GM12878 (cell line): ENCODE results near the gene CLPTM1L. TPM values are rescaled to one million over a fixed set of nuclear protein-coding genes. Genes with fewer than 3 reads are reported as not detected.

Source experiments
- ATAC-seq: fragments of 200-7000 bp; cut with Tn5 transposase; 3 replicates; pipeline ENCODE4 v1.9.1; 2020; ENCODE audit warnings: mild to moderate bottlenecking, moderate library complexity
- BruUV-seq: library from RNA; stranded (reverse); fragments of 400-500 nt; replicated peaks from 2 replicates; lab custom pipeline; 2021; lab: Mats Ljungman, UMichigan
- CTCF ChIA-PET: fragments of 300-600 bp; sonication (Branson Sonifier 250); formaldehyde crosslinking; extraction: SDS; loops from one replicate; lab custom pipeline; 2021; ENCODE audit warnings: inconsistent platforms; lab: Yijun Ruan, JAX
- POLR2A ChIA-PET: fragments of 350-600 bp; formaldehyde crosslinking; extraction: SDS; loops from one replicate; lab custom pipeline; 2021; ENCODE audit warnings: inconsistent platforms; lab: Charles Lee
- RAD21 ChIA-PET: fragments of 300-600 bp; sonication (Branson Sonifier 250); formaldehyde crosslinking; loops from one replicate; lab custom pipeline; 2023; ENCODE audit warnings: antibody characterized with exemption; ENCODE audit not compliant: unreplicated experiment; lab: Charles Lee
- SMC1A ChIA-PET: fragments of 300-600 bp; sonication (Branson Sonifier 250); formaldehyde crosslinking; loops from one replicate; lab custom pipeline; 2023; ENCODE audit not compliant: unreplicated experiment, uncharacterized antibody; lab: Charles Lee
- DNase-seq: peaks from one replicate; pipeline ENCODE4 v3.0.0-alpha.2; 2011; ENCODE audit warnings: low read depth, low spot score
- FAIRE-seq: peaks from 3 replicates; lab custom pipeline; 2011; peaks lifted over from hg19 to GRCh38; lab: Jason Lieb, UNC
- H2AFZ ChIP-seq: 2 replicates; pipeline ENCODE4 v1.6.0; 2011; ENCODE audit warnings: low read depth, low read length, control low read depth; ENCODE audit not compliant: control insufficient read depth
- H3K27ac ChIP-seq: 2 replicates; pipeline ENCODE4 v1.5.1; 2011; ENCODE audit warnings: control low read depth; ENCODE audit not compliant: control insufficient read depth, insufficient read depth
- H3K27me3 ChIP-seq, 2 experiments: replicated peaks in 1 of 2; 2 replicates each; pipeline versions ENCODE4 v1.6.0 to v1.6.1; 2011; ENCODE audit warnings: low read length in 1 of 2; ENCODE audit not compliant: control insufficient read depth in 2 of 2, insufficient read depth in 2 of 2
- H3K36me3 ChIP-seq, 2 experiments: 2 replicates each; pipeline ENCODE4 v1.5.1; 2011; ENCODE audit warnings: low read length in 1 of 2; ENCODE audit not compliant: control insufficient read depth in 2 of 2, insufficient read depth in 2 of 2
- H3K4me1 ChIP-seq: 2 replicates; pipeline ENCODE4 v1.6.1; 2011; ENCODE audit warnings: mild to moderate bottlenecking, low read length, moderate library complexity, mixed read lengths; ENCODE audit not compliant: control insufficient read depth, insufficient read depth
- H3K4me2 ChIP-seq: 2 replicates; pipeline ENCODE4 v1.6.0; 2011; ENCODE audit warnings: control low read depth; ENCODE audit not compliant: control insufficient read depth, insufficient read depth
- H3K4me3 ChIP-seq: fragments of 200-600 bp; sonication (generic); 2 replicates; pipeline ENCODE4 v1.5.1; 2016
- H3K79me2 ChIP-seq: 2 replicates; pipeline ENCODE4 v1.6.0; 2011; ENCODE audit warnings: low read length; ENCODE audit not compliant: control insufficient read depth, insufficient read depth
- H3K9ac ChIP-seq: 2 replicates; pipeline ENCODE4 v1.8.0; 2011; ENCODE audit warnings: low read length, control low read depth, mixed read lengths; ENCODE audit not compliant: control insufficient read depth, insufficient read depth
- H3K9me3 ChIP-seq: replicated peaks from 3 replicates; pipeline ENCODE4 v1.5.1; 2011; ENCODE audit warnings: mild to moderate bottlenecking, low read length; ENCODE audit not compliant: control insufficient read depth, insufficient read depth
- H4K20me1 ChIP-seq: 2 replicates; pipeline ENCODE4 v1.6.0; 2011; ENCODE audit not compliant: control insufficient read depth, insufficient read depth
- BHLHE40 ChIP-seq, 2 experiments: fragments of 450-650 bp in 1 of 2; IDR thresholded peaks; 2 replicates each; pipeline ENCODE4 v1.6.1; 2011 to 2017; ENCODE audit warnings: low read depth in 2 of 2, borderline replicate concordance in 1 of 2, improper control_type of control experiment in 1 of 2, low read length in 1 of 2, mild to moderate bottlenecking in 1 of 2
- NFYA ChIP-seq: IDR thresholded peaks from 2 replicates; pipeline ENCODE4 v1.6.1; 2011; ENCODE audit warnings: low read depth, mild to moderate bottlenecking, low read length, improper control_type of control experiment, borderline replicate concordance
- NKRF ChIP-seq: fragments of 450-650 bp; conservative IDR thresholded peaks from 2 replicates; pipeline ENCODE4 v1.6.1; 2017; ENCODE audit warnings: mild to moderate bottlenecking, moderate library complexity
- WGBS: methylation state at CpG from one replicate; pipeline ENCODE4 v1.1.6; 2016; ENCODE audit warnings: low lambda C conversion rate; ENCODE audit not compliant: insufficient replicate concordance, insufficient coverage; ENCODE audit errors: missing lambda C conversion rate; 5-methylcytosine and 5-hydroxymethylcytosine counted together
- in situ Hi-C: fragments of 300-500 bp; cut with MboI; formaldehyde crosslinking; loops from 9 replicates; pipeline ENCODE4 v1.14.3; 2018; ENCODE audit warnings: mixed read lengths
- intact Hi-C: fragments of 100-400 bp; cut with micrococcal nuclease; formaldehyde crosslinking; loops from one replicate; pipeline ENCODE4 v1.14.2; 2022; ENCODE audit not compliant: unreplicated experiment
- polyA plus RNA-seq, 11 experiments: library from polyadenylated mRNA; depleted of rRNA in 4 of 11; unstranded in 6 of 11; stranded (reverse) in 5 of 11; fragments of >200 nt; fragmentation: Nextera tagmentation in 4 of 11; fragmentation: Illumina TruSeq in 1 of 11; extraction: Ambion mirVana in 4 of 11; extraction: Trizol in 1 of 11; gene quantifications; 1 replicate in 1 of 11; 2 replicates in 10 of 11; pipeline versions ENCODE4 v1.2.1 to v1.2.3, GENCODE V29; 2011 to 2016; ENCODE audit warnings: inconsistent platforms in 2 of 11, missing spikeins in 2 of 11, low read depth in 1 of 11
- total RNA-seq, 4 experiments: library from RNA; depleted of rRNA in 3 of 4; stranded (reverse); fragments of >200 nt in 3 of 4; fragmentation: Illumina TruSeq in 1 of 4; extraction: Trizol in 1 of 4; gene quantifications; 2 replicates each; pipeline versions ENCODE4 v1.2.1 to v1.2.3, GENCODE V29; 2013 to 2021

Gene CLPTM1L
- total and polyA plus RNA-seq, 10 of the 15 experiments (the other 5 are each of a cell fraction or from before 2014, with no cell fraction given), result 2.9 to 278 (median 135) TPM

DNA sequence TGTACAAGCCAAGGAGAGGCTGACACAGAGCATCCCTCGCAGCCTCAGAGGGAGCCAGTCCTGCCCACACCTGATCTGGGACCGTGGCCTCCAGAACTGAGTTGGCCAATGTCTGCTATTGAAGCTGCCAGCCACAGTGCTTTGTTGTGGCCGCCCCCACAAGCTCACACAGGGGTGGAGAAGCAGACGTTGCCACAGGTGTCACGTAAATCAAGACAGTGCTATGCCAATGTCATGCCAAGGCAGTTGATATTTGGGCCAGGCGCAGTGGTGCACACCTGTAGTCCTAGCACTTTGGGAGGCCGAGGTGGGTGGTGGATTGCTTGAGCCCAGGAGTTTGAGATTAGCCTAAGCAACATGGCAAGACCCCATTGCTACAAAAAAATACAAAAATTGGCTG is 32.7 kb downstream of the CLPTM1L start:
- H3K36me3 ChIP-seq, result no peaks in the 10 kb centered on the region
- WGBS, result 62% methylated on average over 7 of the region's 7 CpGs
- no peaks in the 10 kb centered on the region for H3K27me3 ChIP-seq
- DNase-seq, result no peak
- H2AFZ ChIP-seq, result no peak overlapping the region
- ATAC-seq, result no peak
- POLR2A ChIA-PET, result interaction anchor here (1.3 to 1.9 kb wide), 3 partner anchors 9 to 30 kb away, joined by 4 to 9 read pairs (median 6); partner anchors contain the start of gene TERT
- peaks cover 47% of the 10 kb centered on the region for H3K4me1 ChIP-seq
- BruUV-seq, result no TSS peak
- no peaks in the 10 kb centered on the region for H3K79me2 ChIP-seq
- in situ Hi-C loops, result no loop called here
- intact Hi-C loops, result loop anchor here (5.0 to 10.0 kb wide), 3 partner anchors 55 to 483 kb away; partner anchors contain the start of gene MRPL36
- H3K9me3 ChIP-seq, result peaks cover 19% of the 10 kb centered on the region
- no peak overlapping the region for H3K4me3 ChIP-seq
- RAD21 ChIA-PET, result interaction anchor here (1.0 kb wide), 1 partner anchor 30 kb away, joined by 3 read pairs; no protein-coding TSS in a partner anchor
- SMC1A ChIA-PET, result interaction anchor here (1.1 to 2.3 kb wide), 2 partner anchors 16 to 192 kb away, joined by 3 to 18 read pairs; partner anchors contain the start of gene TERT
- CTCF ChIA-PET, result interaction anchor here (1.5 to 1.8 kb wide), 2 partner anchors 9 to 12 kb away, joined by 5 to 7 read pairs; no protein-coding TSS in a partner anchor
- H4K20me1 ChIP-seq, result 0 out of 2 replicates have a peak, but pooled peaks cover 4% of the 10 kb centered on the region
- no peak overlapping the region for H3K9ac ChIP-seq
- TF ChIP-seq BHLHE40 (IDR thresholded peaks at IDR 0.05; ENCODE audit: borderline replicate concordance in 1 of 2, low read depth in 2 of 2, low read length in 1 of 2) (no peak), NKRF (no peak), NFYA (no peak)
- TF ChIP-seq, all 136 proteins: peak for 0
- peak overlapping the region; percentile 26; the same call in 1 of the 2 replicates for H3K27ac ChIP-seq
- FAIRE-seq, result no peak
- peak overlapping the region; percentile 39 for H3K4me2 ChIP-seq
